Measurements from ENCODE around the gene MAGI2.

DNA sequence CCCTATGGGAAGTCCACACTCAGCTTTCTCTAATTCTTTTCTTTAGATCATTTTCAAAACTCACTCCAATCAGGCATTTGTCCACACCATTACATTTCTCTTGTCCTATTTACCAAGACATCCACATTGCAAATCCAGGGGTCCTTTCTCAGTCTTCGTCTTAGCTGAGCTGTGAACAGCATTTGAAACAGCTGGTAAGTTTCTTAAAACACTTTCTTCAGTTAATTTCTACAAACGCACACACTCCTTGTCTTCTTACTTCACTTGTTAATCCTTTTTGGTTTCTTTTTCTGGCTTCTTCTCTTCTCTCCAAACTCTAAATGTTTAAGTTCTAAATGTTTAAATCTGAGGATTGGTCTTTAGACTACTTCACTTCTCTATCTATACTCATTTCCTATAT lies 885.6 kb downstream of the MAGI2 start:
- no peak for TF ChIP-seq POLR2A (IDR thresholded peaks at IDR 0.05)
- TF ChIP-seq, protein P1, sequence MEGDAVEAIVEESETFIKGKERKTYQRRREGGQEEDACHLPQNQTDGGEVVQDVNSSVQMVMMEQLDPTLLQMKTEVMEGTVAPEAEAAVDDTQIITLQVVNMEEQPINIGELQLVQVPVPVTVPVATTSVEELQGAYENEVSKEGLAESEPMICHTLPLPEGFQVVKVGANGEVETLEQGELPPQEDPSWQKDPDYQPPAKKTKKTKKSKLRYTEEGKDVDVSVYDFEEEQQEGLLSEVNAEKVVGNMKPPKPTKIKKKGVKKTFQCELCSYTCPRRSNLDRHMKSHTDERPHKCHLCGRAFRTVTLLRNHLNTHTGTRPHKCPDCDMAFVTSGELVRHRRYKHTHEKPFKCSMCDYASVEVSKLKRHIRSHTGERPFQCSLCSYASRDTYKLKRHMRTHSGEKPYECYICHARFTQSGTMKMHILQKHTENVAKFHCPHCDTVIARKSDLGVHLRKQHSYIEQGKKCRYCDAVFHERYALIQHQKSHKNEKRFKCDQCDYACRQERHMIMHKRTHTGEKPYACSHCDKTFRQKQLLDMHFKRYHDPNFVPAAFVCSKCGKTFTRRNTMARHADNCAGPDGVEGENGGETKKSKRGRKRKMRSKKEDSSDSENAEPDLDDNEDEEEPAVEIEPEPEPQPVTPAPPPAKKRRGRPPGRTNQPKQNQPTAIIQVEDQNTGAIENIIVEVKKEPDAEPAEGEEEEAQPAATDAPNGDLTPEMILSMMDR (IDR thresholded peaks at IDR 0.05) = no peak
- TF ChIP-seq POLR2AphosphoS5 (IDR thresholded peaks at IDR 0.05) = no peak
- TF ChIP-seq EP300 (IDR thresholded peaks at IDR 0.05) = no peak
